ENCODE data around the gene RAET1G. TPM values are rescaled to one million over a fixed set of nuclear protein-coding genes. Genes with fewer than 3 reads are reported as not detected.
A peak's percentile ranks its signal among the peaks of the same experiment; 100 is the strongest.
"Not testable (repeated sequence)": the region's sequence is repeated elsewhere in the genome, so short reads cannot be mapped to it uniquely, and the experiment has no call there.

The RAET1G gene
- total RNA-seq, 4 donors from 2014 or later, result 0.29 to 0.32 TPM; not detected in 2

DNA sequence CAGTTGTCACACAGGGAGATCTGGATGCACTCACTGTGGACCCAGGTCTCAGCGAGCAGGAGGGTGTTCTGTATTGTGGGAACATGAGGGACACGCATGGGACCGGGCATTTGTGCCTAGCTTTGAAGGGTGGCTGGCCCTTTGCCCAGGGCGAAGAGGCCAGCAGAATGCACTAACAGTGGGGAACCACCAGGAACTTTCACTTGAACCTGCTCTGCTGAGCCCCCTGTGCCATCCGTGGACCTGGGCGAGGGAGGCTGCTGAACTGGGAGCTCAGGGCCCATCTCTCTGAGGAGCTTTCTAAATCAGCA lies 17.7 kb upstream of the RAET1G start:
- intact Hi-C loops (cut with DNase I), result no loop called here
- Histone ChIP-seq H3K27me3 (peaks cover 18 to 79% (median 60%) of the 10 kb centered on the region in 4 donors), H3K27ac (replicated peaks in 1 of 4) (no peak overlapping the region), H3K4me1 (peaks cover 18 to 34% (median 31%) of the 10 kb centered on the region in 4 donors), H3K36me3 (no peaks in the 10 kb centered on the region), H3K9me3 (no peaks in the 10 kb centered on the region), H3K4me3 (no peak overlapping the region)
- WGBS, result 40% methylated on average over 6 of the region's 6 CpGs
- TF ChIP-seq EP300 (IDR thresholded peaks at IDR 0.05) (no peak), POLR2A (IDR thresholded peaks at IDR 0.05; ENCODE audit: low read depth) (no peak), CTCF (IDR thresholded peaks at IDR 0.05) (no peak), POLR2AphosphoS5 (IDR thresholded peaks at IDR 0.05) (no peak)
- DNase-seq (ENCODE audit: extremely low spot score), result no peak

DNA sequence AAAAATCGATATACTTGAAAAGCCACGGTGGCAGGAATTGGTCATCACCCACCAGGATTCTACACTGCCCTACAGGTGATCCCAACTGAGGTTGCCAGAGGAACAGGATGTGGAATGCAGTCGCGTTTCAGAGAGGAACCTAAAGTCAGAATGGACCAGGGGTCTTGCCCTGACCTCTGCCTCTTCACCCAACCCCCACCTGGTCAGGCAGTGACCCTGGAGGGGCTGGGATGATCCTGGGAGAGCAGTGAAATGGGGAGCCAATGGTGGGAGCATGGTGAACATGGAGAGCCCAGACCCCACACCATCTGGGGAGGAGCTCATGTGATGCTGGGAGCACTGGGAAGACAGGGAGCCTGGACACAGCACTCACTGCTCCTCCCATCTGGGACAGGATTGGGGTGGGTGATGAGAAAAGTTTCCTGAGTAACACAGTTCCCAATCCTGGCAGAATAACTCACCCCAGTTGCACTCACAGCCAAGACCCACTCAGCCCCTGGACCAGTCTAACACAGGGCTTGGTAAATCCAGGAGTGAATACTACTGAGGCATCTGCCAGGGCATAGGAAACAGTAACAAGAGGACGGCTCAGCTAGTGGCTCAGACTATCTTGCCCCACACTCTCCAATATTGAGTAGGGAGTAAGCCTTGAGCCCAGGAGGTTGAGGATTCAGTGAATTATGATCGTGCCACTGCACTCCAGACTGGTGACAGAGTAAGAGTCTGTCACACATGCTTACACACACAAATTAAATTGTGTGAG lies 17.2 kb upstream of the RAET1G start:
- Histone ChIP-seq H3K27ac (replicated peaks in 1 of 4) (no peak overlapping the region), H3K36me3 (no peaks in the 10 kb centered on the region), H3K27me3 (peaks cover 18 to 84% (median 66%) of the 10 kb centered on the region in 4 donors), H3K4me1 (peaks cover 18 to 34% (median 31%) of the 10 kb centered on the region in 4 donors), H3K9me3 (no peaks in the 10 kb centered on the region), H3K4me3 (no peak overlapping the region)
- TF ChIP-seq POLR2AphosphoS5 (IDR thresholded peaks at IDR 0.05) (no peak), CTCF (IDR thresholded peaks at IDR 0.05) (no peak)
- intact Hi-C loops (cut with DNase I), result no loop called here
- 18% methylated on average over 6 of the region's 6 CpGs for WGBS
- no peak for DNase-seq (ENCODE audit: extremely low spot score)

DNA sequence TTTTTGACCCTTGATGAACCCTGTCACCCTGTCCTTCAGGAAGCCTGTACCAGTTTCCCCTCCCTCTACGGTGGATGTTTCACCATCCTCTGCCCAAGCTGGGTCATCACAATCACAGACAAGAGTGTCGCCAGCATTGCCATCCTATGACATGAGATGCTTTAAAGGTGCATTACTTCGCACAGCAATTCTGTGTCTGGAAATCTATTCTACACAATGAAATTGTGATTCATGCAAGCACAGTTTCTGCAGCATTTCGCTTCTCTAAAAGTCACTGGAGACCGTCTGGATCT lies 16.4 kb upstream of the RAET1G start:
- no peaks in the 10 kb centered on the region for H3K36me3 ChIP-seq
- no peak for TF ChIP-seq EP300 (IDR thresholded peaks at IDR 0.05)
- TF ChIP-seq POLR2AphosphoS5 (IDR thresholded peaks at IDR 0.05), result peak in 1 of 2 donors; percentile 14
- no peak for TF ChIP-seq POLR2A (IDR thresholded peaks at IDR 0.05; ENCODE audit: low read depth)
- no peak for TF ChIP-seq CTCF (IDR thresholded peaks at IDR 0.05)
- H3K27ac ChIP-seq (replicated peaks in 1 of 4), result no peak overlapping the region
- no peaks in the 10 kb centered on the region for H3K9me3 ChIP-seq
- H3K4me1 ChIP-seq, result peaks cover 18 to 34% (median 31%) of the 10 kb centered on the region in 4 donors
- DNase-seq (ENCODE audit: extremely low spot score), result no peak
- intact Hi-C loops (cut with DNase I), result no loop called here
- H3K4me3 ChIP-seq, result no peak overlapping the region
- peaks cover 18 to 90% (median 70%) of the 10 kb centered on the region in 4 donors for H3K27me3 ChIP-seq
- WGBS, result 28% methylated on average over 5 of the region's 5 CpGs

- Histone ChIP-seq H3K4me3 (peak overlapping the region; percentile 45 to 59 (median 48)), H3K36me3 (no peaks in the 10 kb centered on the region), H3K27me3 (peaks cover 18 to 95% (median 70%) of the 10 kb centered on the region in 4 donors), H3K9me3 (no peaks in the 10 kb centered on the region), H3K27ac (replicated peaks in 1 of 4) (no peak overlapping the region), H3K4me1 (peaks cover 18 to 34% (median 31%) of the 10 kb centered on the region in 4 donors)
- DNase-seq (ENCODE audit: extremely low spot score), result no peak
- intact Hi-C loops (cut with DNase I), result no loop called here
- 3% methylated on average over 37 of the region's 58 CpGs for WGBS
- TF ChIP-seq CTCF (IDR thresholded peaks at IDR 0.05) (no peak), EP300 (IDR thresholded peaks at IDR 0.05) (no peak), POLR2AphosphoS5 (IDR thresholded peaks at IDR 0.05) (no peak)
These were observed 15.8 kb upstream of the RAET1G start for GRCh38 chr6:149938571-149939355.

DNA sequence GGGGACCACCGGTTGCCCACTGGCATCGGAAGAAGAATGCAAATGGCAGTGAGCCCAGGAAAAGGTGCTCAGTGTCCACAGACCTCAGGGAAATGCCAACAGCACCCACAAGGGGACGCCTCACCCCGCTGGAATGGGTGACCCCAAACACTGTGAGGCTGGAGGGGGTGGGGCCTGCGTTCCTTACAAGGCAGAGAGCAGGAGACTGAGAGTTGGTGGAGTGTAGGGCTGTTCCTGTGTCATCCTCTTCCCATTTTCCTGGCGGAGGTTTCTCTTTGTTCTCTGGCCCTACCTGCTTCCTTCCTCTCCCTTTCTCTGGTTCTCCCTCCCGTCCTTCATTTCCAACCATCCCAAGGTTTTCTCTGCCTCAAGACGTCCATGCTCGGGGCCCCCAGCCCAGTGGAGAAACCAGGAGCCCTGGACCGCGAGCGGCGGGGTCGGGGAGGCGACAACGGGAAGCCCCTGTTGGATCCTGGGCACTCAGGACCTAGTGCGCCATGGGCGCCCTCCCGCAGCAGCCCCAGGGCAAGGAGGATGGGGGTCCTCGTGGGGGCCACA lies 15.2 kb upstream of the RAET1G start:
- DNase-seq (ENCODE audit: extremely low spot score); H3K36me3 ChIP-seq; H3K27ac ChIP-seq (replicated peaks in 1 of 4); H3K9me3 ChIP-seq; intact Hi-C loops (cut with DNase I): not testable (repeated sequence)
- peak overlapping the region; percentile 45 to 59 (median 48) for H3K4me3 ChIP-seq
- peaks cover 18 to 98% (median 74%) of the 10 kb centered on the region in 4 donors for H3K27me3 ChIP-seq
- 7% methylated on average over 14 of the region's 20 CpGs for WGBS
- H3K4me1 ChIP-seq, result peaks cover 18 to 34% (median 31%) of the 10 kb centered on the region in 4 donors
